Dermis blood vessel endothelial cell (primary cell): Measurements from ENCODE around the gene COL27A1. TPM values are rescaled to one million over a fixed set of nuclear protein-coding genes. Genes with fewer than 3 reads are reported as not detected.

Source experiments
- DNase-seq: peaks from one replicate; pipeline ENCODE4 v3.0.0; 2010
- total RNA-seq: library from RNA; depleted of rRNA; stranded (reverse); fragments of >200 nt; gene quantifications from 2 replicates; pipeline ENCODE4 v1.2.3, GENCODE V29; 2014

Gene COL27A1
- total RNA-seq, 1 donor from 2014 or later: 6.0 TPM

DNA sequence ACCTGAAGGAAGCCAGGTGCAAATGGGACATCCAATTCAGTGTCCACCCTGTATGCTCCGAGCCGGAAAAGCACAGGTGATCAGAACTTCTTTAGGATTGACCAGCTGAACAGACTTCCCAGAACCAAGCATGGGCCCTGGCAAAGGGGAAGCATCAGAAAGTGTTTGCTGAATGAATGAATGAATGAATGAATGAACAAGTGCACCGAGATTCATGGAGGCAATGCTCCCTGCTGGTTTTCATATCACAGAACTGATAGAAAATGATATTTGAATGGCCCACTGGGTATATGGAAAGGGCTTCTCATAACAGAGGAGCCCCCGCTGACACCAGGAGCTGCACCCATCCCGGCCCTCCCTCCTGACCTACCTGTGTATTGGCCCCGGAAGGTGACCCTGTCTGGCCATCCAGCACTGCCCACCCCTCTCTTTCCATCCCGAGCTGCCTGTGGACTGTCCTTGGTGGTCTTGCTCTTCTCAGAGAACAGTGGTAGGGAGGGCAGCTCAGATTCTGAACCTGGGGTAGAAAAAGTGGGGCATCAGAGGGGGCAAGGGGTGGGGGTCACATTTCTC is 190.2 kb downstream of the COL27A1 start:
- no peak for DNase-seq

DNA sequence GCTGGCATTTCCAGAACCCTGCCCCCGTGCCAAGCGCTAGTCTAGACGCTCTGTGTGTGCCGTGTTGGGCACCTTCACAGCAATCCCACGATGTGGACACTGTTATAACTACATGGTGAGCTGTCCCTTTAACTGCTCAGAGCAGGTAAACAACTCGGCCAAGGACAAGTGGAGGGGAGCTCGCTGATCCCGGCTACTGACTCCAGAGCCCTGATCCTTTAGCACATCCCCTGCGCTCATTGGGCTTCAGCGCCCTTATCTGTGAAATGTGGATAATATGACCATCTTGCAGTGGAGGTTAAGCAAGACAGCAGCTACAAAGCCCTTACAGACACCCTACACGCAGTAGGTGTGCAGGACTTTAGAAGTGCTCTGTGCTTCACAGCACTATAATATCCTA is 190.8 kb downstream of the COL27A1 start:
- no peak for DNase-seq

DNA sequence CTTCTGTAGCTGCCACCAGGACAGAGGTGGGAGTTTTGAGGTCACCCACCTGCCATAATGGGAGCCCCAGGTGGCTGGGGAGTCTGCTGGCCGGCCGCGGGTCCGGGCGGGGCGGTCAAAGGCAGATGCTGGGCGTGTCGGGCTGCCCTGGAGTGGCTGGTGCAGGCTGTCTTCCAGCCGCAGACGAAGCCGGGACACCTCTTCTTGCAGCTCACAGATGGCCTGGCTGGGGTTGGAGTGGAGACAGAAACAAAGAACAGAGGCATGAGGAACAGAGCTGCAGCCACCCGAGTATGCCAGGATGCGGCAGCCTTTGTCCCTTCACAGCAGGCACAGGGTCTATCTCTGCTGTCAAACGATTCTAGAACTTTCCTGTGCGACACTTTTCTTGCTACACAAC is 192.3 kb downstream of the COL27A1 start:
- DNase-seq: no peak

DNA sequence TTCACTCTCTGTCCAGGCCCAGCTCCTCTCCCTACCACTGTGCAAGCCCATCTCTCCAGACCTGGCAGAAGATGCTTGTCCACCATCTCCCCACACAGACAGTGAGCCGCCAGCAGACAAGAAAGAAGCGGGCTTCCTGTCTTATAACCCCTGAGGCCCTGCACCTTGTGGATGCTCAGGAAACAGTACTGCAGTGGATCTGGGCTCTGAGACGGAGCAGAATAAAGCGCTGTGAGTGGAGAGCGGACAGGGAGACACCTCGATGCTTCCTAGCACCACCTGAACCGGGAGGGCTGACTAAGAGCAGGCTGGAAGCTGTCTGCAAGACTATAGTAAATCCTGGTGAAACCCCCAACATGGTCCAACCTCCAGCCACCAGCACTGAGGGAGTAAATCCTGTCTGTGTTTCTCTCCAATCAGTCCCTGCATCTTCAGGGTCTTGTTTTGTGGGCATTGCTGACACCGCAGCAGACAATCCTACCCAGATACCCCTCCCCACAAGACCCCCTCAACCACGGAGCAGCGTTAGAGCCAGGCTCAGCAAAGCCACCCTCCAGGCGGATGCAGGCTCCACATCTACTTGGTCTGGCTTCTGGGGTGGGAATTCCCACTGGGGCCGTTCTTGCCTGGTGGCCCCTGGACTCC is 193.0 kb downstream of the COL27A1 start:
- DNase-seq: no peak

DNA sequence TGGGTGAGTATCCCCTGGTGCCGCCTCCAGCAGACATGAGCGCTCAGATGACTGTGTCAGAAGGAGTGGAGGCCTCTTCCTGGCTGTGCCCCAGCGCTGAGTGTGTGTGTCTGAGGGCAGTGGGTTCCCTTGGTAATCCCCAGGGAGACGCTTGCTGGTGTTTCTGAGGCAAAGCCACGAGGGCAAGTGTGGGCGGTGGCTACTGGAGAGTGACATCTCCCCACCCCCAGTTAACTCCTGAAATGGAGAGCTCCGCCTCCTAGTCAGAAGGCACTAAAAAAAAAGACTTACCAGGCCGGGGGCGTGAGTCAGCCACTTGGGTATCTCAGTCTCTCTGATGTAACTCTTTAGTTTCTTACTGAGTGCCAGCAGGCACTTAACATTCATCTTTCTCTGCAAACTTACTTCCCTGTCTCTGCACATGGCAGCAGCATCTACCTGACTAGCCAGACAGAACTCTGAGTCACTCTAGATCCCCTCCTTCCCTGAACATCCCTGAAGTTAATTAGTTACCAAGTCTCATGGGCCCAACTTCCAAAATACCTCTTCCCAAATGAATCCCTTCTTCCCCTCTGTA is 193.7 kb downstream of the COL27A1 start:
- DNase-seq: peak; percentile 64

DNA sequence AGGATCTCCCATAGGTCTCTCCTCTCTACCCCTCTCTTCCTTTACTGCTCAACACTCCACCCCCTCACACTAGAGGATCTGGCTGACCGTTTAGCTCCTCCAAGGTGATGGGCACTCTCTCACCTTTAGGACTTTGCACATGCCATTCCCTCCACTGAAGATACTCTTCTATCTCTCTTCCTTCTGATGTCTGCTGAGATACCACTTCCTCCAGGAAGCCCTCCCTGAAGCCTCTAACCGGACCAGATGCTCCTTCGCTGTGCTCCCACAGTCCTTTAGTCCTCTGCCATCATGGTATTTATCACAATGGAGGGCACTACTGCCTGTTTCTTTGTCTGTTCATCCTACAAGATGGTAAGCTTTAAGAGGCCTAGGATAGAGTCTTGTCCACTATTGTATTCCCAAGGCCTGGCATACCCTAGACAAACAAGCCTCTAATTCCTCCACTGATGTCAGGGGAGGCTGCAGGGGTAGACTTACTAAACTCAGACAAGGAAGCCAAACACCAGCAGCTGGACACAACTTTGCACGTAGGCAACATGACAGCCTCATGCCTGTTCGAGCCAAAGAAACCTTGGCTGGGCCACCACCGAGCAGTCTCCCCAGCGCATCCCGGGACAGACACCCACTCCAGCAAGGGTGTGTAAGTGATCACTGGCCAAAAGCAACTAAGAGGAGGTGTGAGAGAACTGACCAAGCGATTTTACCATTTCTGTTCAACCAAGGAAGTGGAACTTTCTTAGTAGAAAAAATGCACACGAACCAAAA is 194.6 kb downstream of the COL27A1 start:
- DNase-seq: no peak

DNA sequence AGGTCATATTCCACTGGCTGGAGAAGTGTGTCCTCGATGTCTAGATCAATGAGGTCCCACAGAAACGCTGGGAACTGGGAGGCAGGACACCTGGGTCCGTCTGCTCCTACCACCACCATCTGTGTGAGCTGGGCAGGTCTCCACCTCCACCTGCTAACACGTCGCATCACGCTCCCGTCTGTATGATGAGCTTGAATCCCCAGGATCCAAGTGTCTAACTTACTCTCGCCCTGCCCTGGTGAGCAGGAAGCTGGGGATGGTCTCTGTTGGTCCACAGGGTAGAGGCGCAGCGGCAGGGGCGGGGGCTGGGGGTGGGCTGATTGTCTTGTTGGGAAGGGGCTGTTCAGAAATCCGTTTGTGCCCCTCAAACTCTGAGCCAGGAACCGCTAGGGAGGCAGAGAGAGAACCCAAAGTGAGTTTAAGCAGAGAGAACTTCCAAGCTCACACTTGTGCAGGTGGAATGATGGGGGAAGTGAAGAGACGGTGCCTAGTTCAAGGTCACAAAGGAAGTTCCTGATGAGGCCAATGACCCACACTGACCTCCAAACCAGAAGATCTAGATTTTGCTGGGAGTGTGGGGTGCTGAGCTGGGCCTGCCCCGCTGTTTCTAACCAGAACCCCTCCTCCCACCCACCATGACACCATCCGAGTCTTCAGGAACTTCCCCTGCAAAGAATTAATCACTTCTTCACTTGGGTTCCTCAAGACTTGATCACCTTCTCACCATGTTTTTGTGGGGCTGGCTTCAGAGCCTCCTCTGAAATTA is 195.5 kb downstream of the COL27A1 start:
- no peak for DNase-seq

DNA sequence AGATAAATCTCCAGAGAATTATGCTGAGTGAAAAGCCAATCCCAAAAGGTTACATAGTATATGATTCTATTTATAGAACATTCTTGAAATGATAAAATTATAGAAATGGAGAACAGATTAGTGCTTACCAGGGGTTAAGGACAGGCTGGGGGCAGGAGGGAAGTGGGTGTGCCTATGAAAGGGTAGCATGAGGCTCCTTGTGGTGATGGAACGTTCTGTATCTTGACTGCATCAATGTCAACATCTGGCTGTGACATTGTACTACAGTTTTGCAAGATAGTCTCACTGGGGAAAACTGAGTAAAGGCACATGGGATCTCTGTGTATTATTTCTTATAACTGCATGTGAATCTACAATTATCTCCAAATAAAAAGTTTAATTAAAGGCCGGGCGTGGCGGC is 196.6 kb downstream of the COL27A1 start:
- no peak for DNase-seq

DNA sequence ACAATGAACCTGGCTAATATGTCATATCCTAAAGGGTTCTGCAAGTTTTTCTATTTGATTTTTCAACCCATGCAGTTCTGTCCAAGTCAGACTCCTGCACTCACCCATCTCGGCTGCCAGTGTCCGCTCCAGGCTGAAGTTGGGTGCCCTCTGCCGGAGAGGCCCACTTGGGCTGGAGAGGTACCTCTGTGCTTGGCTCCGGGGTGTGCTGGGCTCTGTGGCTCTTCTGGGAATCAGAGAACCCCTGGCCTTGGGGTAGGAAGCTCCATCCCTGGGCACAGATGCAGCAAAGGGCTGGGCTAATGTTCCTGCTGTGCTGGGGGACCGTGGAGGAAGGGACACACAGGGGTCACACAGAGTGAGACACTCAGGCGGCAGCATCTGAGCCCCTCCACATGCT is 200.5 kb downstream of the COL27A1 start:
- no peak for DNase-seq

DNA sequence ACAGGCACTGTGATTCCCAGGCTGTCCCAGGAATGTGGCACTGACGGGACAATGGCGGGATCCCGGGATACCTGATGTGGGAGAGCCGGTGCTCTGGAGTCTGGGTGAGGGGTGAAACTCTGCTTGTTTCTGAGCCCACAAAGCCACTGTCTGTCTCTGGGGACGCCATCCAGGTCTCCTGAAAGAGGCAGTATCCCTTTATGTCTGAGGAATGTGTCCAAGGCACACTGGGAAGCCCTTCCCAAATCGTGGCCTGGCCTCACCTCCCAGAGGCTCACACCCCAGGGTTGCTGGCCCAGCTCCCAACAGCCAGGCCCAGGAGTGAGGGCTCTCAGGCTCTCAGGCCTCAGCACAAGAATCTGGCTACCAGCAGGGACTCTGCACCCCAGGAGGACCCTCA is 201.5 kb downstream of the COL27A1 start:
- DNase-seq: no peak

DNA sequence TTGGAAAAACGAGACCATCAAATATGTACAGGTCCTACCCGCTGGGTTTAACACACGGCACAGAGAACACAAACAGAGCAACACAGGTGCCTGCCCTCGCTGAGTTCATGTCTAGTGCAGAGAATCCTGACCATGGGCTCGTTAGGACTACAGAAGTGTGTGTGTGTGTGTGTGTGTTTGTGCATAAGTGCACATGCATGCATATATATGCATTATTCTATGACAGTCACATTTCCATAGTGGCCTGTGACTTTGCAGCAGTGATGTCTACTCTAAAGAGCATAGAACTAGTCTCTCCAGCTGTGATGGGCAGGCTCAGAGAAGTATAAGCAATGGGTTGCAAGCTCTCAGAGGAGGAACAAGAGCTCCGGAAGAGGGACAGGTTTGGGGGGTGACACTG is 202.0 kb downstream of the COL27A1 start:
- no peak for DNase-seq

DNA sequence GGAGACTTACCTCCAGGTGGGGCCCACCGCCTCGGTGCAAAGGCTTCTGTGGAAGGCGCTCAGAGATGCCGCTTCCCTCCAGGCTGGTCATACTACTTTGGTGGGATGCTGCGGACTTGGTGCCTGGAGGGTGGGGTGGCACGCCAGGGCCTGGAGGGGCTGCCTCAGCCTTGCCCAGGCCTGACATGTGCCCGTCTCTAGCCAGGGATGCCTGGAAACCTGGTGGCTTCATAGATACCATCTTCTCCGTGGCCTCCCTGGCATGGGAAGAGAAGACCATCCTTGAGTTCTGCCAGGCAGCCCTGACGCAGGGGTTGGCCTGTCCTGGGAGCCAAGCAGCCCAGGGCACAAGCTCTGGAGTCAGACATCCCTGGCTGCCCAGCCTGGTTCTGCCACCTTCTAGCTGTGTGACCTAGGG is 202.6 kb downstream of the COL27A1 start:
- no peak for DNase-seq

DNA sequence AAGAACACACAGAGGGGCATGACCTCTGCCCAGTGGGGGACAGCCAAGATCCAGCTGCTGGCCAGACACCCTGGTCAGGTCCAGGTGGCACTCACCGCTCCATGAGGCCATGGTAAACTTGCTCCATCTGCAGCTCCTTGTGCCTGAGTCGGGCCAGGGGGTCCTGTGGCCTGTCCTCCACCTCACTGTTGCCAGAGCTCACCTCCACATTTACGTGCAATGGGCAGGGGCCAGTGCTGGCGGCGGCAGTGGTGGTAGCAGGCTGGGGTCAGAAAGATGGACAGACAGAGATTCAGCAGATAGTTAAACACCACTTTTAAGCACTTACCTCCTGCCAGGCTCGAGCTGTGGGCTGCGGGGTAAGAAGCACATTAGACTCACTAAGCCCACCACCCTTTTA is 204.5 kb downstream of the COL27A1 start:
- DNase-seq: no peak

DNA sequence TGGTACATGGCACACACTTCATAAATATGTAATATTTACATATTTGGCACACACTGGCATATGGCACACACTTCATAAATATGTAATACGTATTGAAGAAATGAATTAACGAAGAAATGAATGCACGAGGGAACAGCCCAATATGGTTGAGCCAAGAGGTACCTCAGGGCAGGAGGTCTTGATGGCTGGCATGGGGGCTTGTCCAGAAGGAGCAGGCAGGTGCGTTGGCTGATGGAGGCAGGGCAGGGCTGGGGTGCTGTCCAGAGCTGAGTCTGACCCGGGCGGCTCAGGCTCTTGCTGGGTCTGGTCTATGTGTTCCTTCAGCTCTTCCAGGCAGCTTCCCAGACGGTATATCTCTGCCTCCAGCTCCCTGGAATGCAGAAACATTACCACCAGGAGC is 206.2 kb downstream of the COL27A1 start:
- no peak for DNase-seq

Other genes starting within 250 kb of the COL27A1 start
- gene AMBP, start 77.2 kb upstream of the COL27A1 start, total RNA-seq: 0.17 TPM in 1 of 2 replicates, not detected in the other
- 0.14 and 0.17 TPM in 2 replicates for gene KIF12, start 56.2 kb upstream of the COL27A1 start, total RNA-seq
- gene ORM1, start 167.6 kb downstream of the COL27A1 start, total RNA-seq: not detected in 2 replicates
- gene ORM2, start 174.3 kb downstream of the COL27A1 start, total RNA-seq: not detected in 2 replicates
- 2.0 and 3.6 TPM in 2 replicates for gene AKNA, start 232.4 kb downstream of the COL27A1 start, total RNA-seq